ENCODE measurements around the gene C16orf96. TPM values are rescaled to one million over a fixed set of nuclear protein-coding genes. Genes with fewer than 3 reads are reported as not detected.

Gene C16orf96
- total and polyA plus RNA-seq, 2 of the 8 experiments (the other 6 are each of a cell fraction or from before 2014, with no cell fraction given) = 1.0 to 1.3 TPM

DNA sequence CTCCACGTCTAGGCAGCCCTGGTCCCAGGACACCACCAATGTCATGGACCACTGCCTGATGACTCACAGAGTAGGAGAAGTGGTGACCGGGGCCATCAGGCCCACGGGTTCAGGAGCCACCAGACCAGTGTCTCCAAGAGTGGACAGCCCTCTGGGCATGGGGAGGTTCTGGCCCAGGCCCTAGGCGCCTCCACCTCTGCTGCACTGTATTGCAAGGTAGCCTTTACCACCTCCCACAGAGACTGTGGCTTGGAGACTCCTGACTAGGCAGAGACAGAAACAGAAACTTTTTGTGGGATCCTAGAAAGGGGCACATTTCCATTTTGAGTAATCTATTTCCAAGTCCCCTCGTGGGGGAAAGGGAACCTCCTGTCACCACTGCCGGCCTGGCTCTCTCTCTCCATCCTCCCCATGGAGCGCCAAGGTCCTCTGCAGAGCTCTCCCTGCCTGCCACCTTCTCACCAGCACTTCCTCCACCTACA lies 20.5 kb upstream of the C16orf96 start:
- Histone ChIP-seq H2BK15ac (ENCODE audit: low read length) (peak overlapping the region; percentile 1; the same call in 1 of the 2 replicates), H3K14ac (ENCODE audit: insufficient read length) (no peak overlapping the region), H4K20me1 (replicated peaks in 1 of 2; ENCODE audit: control insufficient read depth in 1 of 2, insufficient read depth in 2 of 2, low read length in 2 of 2) (peaks cover 3 to 13% of the 10 kb centered on the region in 2 experiments), H2AK5ac (ENCODE audit: low read depth, low read length) (no peak overlapping the region), H3K4ac (replicated peaks; ENCODE audit: insufficient read length, low read depth, low read length) (no peak overlapping the region), H3K56ac (replicated peaks; ENCODE audit: insufficient read length, low read depth, low read length) (no peak overlapping the region), H3K4me3 (ENCODE audit: extremely low read depth in 1 of 4, insufficient read depth in 2 of 4, low read depth in 3 of 4, low read length in 4 of 4) (no peak overlapping the region; a peak in 1 of 8 replicates), H3K9me3 (ENCODE audit: insufficient read depth in 2 of 2, low read depth in 1 of 2, low read length in 1 of 2) (peaks cover 6 to 11% of the 10 kb centered on the region in 2 experiments), H4K8ac (ENCODE audit: extremely low read depth, insufficient read depth, low read length) (no peak overlapping the region; the same call in 1 of the 2 replicates), H2BK12ac (ENCODE audit: low read depth, low read length) (peak overlapping the region; percentile 80; the same call in 1 of the 2 replicates), H3K79me2 (ENCODE audit: control insufficient read depth in 1 of 2, insufficient read depth in 2 of 2, low read length in 2 of 2) (peaks cover 3 to 58% of the 10 kb centered on the region in 2 experiments; a peak in 2 of 4 replicates), H2BK120ac (replicated peaks; ENCODE audit: low read depth, low read length) (no peak overlapping the region), H3K4me2 (ENCODE audit: insufficient read depth in 1 of 2, low read depth in 2 of 2, low read length in 2 of 2) (no peak overlapping the region), H3K27ac (ENCODE audit: low read depth, low read length) (no peak overlapping the region), H3K23ac (ENCODE audit: insufficient read length) (no peak overlapping the region), H4K5ac (ENCODE audit: insufficient read length, low read depth, low read length) (no peak overlapping the region), H3K23me2 (ENCODE audit: low read depth, low read length) (peaks cover 3% of the 10 kb centered on the region; the same call in 1 of the 2 replicates), H3K4me1 (replicated peaks in 1 of 4; ENCODE audit: control insufficient read depth in 3 of 4, insufficient read depth in 4 of 4, low read length in 3 of 4) (peaks cover 0 to 8% (median 5%) of the 10 kb centered on the region in 4 experiments; a peak in 5 of 7 replicates), H3K27me3 (replicated peaks in 1 of 4; ENCODE audit: control insufficient read depth in 3 of 4, extremely low read depth in 1 of 4, insufficient read depth in 3 of 4, low read length in 3 of 4) (peaks cover 1 to 14% (median 11%) of the 10 kb centered on the region in 4 experiments), H2BK5ac (ENCODE audit: low read depth, low read length) (no peak overlapping the region), H2BK20ac (ENCODE audit: low read length) (0 out of 2 replicates have a peak overlapping the region, but pooled peaks have one; percentile 25), H3K36me3 (ENCODE audit: control insufficient read depth in 2 of 4, insufficient read depth in 4 of 4, low read length in 3 of 4) (peaks cover 2 to 11% (median 6%) of the 10 kb centered on the region in 4 experiments; a peak in 6 of 8 replicates), H3K18ac (ENCODE audit: extremely low read depth, low read length) (no peak overlapping the region), H3K79me1 (ENCODE audit: low read depth, low read length) (peaks cover 28% of the 10 kb centered on the region), H4K91ac (replicated peaks; ENCODE audit: insufficient read length, low read length) (no peak overlapping the region), H2AFZ (ENCODE audit: low read length) (no peak overlapping the region), H3K9ac (replicated peaks in 1 of 4; ENCODE audit: extremely low read depth in 1 of 4, low read depth in 3 of 4, low read length in 3 of 4) (no peak overlapping the region; a peak in 1 of 7 replicates)
- TF ChIP-seq NANOG (IDR thresholded peaks at IDR 0.05; ENCODE audit: insufficient read depth, low read depth, low read length, poor library complexity, severe bottlenecking) (no peak), POU5F1 (IDR thresholded peaks at IDR 0.05; ENCODE audit: low read depth, low read length) (no peak), HDAC2 (IDR thresholded peaks at IDR 0.05; ENCODE audit: borderline replicate concordance in 1 of 2, low read depth in 2 of 2, low read length in 2 of 2) (no peak), KDM4A (IDR thresholded peaks at IDR 0.05; ENCODE audit: low read depth, low read length, severe bottlenecking) (no peak)
- TF ChIP-seq, protein P1, sequence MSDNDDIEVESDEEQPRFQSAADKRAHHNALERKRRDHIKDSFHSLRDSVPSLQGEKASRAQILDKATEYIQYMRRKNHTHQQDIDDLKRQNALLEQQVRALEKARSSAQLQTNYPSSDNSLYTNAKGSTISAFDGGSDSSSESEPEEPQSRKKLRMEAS (IDR thresholded peaks at IDR 0.05) = no peak
- no peak for FAIRE-seq
- no peak for DNase-seq (ENCODE audit: low read depth in 1 of 2, low spot score in 2 of 2)
- WGBS, 2 experiments (ENCODE audit: extremely low coverage in 1 of 2, insufficient coverage in 1 of 2, insufficient read length in 1 of 2, insufficient replicate concordance in 2 of 2, low coverage in 1 of 2, low lambda C conversion rate in 2 of 2, missing lambda C conversion rate in 1 of 2) = 84% methylated on average over 7 of the region's 7 CpGs; no CpG with 5 or more reads in 1 of the 2 experiments
- POLR2A ChIA-PET (ENCODE audit: partially characterized antibody) = interaction anchor here (0.6 to 2.5 kb wide), 4 partner anchors 11 to 44 kb away, joined by 3 to 11 read pairs (median 4); no protein-coding TSS in a partner anchor
- CTCF ChIA-PET (ENCODE audit: partially characterized antibody) = interaction anchor here (1.6 to 40.7 kb wide), 4 partner anchors 10 to 20 kb away, joined by 6 to 968 read pairs (median 9); no protein-coding TSS in a partner anchor

Measured in H1 (cell line).